ENCODE measurements around the gene AXIN1. TPM values are rescaled to one million over a fixed set of nuclear protein-coding genes. Genes with fewer than 3 reads are reported as not detected.

Gene AXIN1
- total and polyA plus RNA-seq, 9 of the 15 experiments (the other 6 are each of a cell fraction or from before 2014, with no cell fraction given), result 0.42 to 58.0 (median 25.9) TPM

DNA sequence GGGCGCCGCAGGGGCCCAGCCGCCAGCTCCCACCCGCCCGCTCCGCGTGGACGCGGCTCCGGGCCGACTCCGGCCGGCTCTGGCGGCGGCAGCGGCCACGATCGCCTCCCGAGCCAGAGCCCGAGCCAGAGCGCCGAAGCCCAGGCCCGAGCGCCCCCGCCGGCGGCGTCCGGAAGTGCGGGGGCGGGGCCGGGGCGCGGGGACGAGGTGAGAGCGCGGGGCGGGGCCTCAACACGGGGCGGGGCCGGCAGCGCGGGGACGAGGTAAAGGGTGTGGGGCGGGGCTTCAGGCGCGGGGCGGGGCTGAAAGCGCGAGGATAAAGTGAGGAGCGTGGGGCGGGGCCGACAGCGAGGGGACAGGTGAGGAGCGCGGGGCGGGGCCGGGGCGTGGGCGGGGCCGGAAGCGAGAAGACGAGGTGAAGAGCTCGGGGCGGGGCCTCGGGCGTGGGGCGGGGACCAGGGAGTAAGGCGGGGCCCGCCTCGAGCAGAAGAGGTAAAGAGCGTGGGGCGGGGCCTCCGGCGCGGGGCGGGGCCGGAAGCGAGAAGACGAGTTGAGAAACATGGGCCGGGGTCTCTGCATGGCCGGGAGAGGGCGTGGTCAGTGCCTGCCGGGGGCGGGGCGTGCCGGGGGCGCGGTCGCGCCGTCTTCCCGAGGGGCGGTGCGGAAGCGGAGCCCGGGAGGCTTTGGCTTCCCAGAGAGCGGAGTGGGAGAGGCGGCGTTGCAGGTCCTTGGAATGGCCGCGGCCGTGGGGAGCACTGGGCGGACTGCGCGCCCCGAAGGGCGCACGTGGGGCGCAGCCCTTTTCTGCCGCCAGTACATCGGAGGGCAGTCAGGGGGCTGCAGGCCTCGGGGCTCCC is at the start of gene AXIN1 (continued):
- TF ChIP-seq CTBP1 (IDR thresholded peaks at IDR 0.05; ENCODE audit: borderline replicate concordance) (0 out of 2 replicates have a peak, but pooled peaks have one; percentile 11), EP300 (IDR thresholded peaks at IDR 0.05; ENCODE audit: low read length) (no peak), HDAC1 (IDR thresholded peaks at IDR 0.05) (peak in 1 of 2 experiments; percentile 76; a peak in 2 of 4 replicates), FUS (optimal IDR thresholded peaks at IDR 0.05; ENCODE audit: low read depth, low read length) (no peak), ELF1 (tag; IDR thresholded peaks at IDR 0.05) (peak; percentile 74)
- TF ChIP-seq, protein P1, sequence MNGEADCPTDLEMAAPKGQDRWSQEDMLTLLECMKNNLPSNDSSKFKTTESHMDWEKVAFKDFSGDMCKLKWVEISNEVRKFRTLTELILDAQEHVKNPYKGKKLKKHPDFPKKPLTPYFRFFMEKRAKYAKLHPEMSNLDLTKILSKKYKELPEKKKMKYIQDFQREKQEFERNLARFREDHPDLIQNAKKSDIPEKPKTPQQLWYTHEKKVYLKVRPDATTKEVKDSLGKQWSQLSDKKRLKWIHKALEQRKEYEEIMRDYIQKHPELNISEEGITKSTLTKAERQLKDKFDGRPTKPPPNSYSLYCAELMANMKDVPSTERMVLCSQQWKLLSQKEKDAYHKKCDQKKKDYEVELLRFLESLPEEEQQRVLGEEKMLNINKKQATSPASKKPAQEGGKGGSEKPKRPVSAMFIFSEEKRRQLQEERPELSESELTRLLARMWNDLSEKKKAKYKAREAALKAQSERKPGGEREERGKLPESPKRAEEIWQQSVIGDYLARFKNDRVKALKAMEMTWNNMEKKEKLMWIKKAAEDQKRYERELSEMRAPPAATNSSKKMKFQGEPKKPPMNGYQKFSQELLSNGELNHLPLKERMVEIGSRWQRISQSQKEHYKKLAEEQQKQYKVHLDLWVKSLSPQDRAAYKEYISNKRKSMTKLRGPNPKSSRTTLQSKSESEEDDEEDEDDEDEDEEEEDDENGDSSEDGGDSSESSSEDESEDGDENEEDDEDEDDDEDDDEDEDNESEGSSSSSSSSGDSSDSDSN (IDR thresholded peaks at IDR 0.05; ENCODE audit: borderline replicate concordance in 1 of 2, low read depth in 2 of 2, low read length in 2 of 2), result 0 out of 4 replicates have a peak, but pooled peaks of 1 of the 2 experiments have one; percentile 55
- TF ChIP-seq, protein P2, sequence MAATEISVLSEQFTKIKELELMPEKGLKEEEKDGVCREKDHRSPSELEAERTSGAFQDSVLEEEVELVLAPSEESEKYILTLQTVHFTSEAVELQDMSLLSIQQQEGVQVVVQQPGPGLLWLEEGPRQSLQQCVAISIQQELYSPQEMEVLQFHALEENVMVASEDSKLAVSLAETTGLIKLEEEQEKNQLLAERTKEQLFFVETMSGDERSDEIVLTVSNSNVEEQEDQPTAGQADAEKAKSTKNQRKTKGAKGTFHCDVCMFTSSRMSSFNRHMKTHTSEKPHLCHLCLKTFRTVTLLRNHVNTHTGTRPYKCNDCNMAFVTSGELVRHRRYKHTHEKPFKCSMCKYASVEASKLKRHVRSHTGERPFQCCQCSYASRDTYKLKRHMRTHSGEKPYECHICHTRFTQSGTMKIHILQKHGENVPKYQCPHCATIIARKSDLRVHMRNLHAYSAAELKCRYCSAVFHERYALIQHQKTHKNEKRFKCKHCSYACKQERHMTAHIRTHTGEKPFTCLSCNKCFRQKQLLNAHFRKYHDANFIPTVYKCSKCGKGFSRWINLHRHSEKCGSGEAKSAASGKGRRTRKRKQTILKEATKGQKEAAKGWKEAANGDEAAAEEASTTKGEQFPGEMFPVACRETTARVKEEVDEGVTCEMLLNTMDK (IDR thresholded peaks at IDR 0.05; ENCODE audit: borderline replicate concordance, insufficient read depth, low read depth, low read length, poor library complexity, severe bottlenecking), result peak; percentile 8
- TF ChIP-seq, protein P3, sequence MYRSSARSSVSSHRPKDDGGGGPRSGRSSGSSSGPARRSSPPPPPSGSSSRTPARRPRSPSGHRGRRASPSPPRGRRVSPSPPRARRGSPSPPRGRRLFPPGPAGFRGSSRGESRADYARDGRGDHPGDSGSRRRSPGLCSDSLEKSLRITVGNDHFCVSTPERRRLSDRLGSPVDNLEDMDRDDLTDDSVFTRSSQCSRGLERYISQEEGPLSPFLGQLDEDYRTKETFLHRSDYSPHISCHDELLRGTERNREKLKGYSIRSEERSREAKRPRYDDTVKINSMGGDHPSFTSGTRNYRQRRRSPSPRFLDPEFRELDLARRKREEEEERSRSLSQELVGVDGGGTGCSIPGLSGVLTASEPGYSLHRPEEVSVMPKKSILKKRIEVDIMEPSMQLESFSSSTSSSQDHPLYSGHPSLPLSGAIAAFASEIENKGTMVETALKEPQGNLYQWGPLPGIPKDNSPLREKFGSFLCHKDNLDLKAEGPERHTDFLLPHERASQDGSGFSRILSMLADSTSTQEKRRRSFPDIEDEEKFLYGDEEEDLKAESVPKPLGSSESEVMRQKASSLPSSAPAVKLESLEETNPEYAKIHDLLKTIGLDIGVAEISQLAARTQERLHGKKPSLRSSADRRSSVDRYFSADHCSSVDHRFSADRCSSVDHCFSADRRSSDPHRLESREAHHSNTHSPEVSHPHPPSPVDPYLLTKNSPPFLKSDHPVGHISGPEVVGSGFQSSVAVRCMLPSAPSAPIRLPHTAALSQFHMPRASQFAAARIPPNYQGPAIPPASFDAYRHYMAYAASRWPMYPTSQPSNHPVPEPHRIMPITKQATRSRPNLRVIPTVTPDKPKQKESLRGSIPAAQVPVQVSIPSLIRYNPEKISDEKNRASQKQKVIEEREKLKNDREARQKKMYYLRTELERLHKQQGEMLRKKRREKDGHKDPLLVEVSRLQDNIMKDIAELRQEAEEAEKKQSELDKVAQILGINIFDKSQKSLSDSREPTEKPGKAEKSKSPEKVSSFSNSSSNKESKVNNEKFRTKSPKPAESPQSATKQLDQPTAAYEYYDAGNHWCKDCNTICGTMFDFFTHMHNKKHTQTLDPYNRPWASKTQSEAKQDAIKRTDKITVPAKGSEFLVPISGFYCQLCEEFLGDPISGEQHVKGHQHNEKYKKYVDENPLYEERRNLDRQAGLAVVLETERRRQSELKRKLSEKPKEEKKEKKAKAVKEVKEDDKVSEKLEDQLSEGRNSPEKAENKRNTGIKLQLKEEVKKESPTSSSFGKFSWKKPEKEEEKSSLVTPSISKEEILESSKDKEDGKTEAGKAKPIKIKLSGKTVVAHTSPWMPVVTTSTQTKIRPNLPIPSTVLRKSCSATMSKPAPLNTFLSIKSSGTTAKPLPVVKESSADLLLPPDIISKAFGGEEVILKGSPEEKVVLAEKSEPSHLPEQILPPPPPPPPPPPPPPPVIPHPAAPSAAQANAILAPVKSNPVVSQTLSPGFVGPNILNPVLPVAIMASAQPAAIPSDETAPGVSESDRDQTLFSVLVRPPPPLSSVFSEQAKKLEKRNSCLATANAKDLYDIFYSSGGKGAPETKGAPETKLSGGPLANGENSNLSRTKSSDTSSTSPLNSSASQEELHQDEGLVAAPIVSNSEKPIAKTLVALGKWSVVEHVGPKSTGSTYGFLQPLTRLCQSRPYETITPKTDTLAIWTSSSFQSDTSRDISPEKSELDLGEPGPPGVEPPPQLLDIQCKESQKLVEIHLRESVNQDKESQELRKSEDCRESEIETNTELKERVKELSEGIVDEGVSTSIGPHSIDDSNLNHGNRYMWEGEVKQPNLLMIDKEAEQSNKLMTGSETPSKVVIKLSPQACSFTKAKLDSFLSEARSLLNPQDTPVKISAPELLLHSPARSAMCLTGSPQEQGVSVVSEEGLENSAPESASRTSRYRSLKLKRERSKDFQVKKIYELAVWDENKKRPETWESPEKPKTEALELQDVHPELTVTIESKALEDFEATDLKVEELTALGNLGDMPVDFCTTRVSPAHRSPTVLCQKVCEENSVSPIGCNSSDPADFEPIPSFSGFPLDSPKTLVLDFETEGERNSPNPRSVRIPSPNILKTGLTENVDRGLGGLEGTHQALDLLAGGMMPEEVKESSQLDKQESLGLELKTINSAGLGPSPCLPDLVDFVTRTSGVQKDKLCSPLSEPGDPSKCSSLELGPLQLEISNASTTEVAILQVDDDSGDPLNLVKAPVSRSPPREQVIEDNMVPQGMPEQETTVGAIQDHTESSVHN (IDR thresholded peaks at IDR 0.05; ENCODE audit: borderline replicate concordance in 1 of 2, low read depth in 1 of 2), result no peak

Measured in K562 (cell line).